Measurements from ENCODE around the gene GP1BA. TPM values are rescaled to one million over a fixed set of nuclear protein-coding genes. Genes with fewer than 3 reads are reported as not detected.

Gene GP1BA
- polyA plus RNA-seq, 5 donors, result 2.4 to 3.5 (median 2.9) TPM

DNA sequence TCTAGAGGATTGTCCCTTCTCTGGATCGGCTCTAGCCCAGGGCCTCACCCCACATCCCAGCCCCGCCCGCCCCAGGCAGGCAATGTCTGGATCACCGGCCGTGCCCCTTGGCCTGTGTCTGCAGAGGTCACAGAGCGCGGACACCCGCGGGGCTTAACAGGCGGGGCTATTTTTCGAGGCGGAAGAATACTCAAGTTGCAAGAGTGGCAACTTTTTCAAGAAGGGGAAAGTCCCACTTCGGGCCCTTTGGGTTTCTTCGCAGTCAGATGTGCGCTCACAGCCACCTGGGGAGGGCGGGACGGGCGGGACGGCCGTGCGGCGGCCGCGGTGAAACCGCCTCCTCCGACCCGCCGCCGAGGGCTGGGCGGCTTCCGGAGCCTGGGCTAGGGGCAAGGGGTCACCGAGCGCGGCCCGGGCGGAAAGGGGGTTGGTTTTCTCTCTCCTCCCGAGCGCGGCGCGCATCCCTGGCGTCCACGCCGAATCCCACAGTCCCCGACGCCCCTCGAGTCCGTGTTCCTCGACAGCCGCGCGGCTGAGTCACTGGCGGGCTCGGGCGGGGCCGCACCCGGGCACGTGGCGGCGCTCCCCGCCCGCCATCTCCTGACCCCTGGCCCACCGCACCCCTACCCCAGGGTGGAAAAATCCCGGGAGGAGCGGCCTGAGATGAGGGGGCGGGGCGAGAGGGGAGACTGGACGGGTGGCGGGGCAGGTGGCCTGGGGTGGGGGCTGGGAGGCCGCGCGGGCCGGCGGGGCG is 17.4 kb downstream of the GP1BA start:
- DNase-seq, result peak; percentile 46 to 65

- DNase-seq, result peak; percentile 33 to 45
Measured at GRCh38 chr17:4950075-4950745, 18.1 kb downstream of the GP1BA start.

- DNase-seq, result no peak
Measured at GRCh38 chr17:4950746-4951204, 18.7 kb downstream of the GP1BA start, which contains the start of gene ENO3. Gene ENO3 (plus strand): TSS chr17:4951119. CDS start chr17:4951830, 711 bp downstream.

DNA sequence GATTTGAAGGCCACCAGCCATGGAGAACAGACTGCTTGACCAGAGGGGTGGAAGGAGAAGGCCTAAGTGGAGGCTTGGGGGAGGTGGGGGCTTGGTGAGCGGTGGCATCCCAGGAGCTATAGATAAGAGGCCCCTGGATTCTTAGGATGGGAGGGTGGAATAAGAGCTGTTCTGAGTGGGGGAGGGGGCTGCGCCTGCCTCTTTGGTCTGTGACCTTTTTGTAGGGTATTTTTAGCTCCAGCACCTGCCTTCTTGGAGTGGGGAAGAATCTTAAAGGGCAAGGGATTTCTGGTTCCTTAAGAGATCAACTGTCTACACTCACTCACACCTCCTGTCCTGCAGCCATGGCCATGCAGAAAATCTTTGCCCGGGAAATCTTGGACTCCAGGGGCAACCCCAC is 19.4 kb downstream of the GP1BA start:
- no peak for DNase-seq

DNA sequence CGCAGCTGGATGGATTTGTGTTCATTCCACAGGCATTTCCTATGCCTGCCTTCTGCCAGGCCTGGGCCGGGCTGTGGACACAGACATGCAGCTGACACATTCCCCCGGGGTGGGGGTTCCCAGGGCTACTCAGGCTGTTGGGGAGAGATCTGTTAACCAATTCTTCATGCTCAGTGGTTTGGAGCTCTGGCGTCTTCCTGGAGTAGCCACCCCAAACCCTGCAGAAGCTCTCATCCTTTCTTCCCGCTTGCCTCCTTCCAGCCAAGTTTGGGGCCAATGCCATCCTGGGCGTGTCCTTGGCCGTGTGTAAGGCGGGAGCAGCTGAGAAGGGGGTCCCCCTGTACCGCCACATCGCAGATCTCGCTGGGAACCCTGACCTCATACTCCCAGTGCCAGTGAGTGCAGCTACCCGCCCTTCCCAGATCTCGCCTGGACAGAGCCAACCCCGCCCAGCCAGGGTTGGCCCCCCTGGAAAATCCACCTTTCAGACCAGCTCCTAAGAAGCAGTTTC is 21.4 kb downstream of the GP1BA start:
- no peak for DNase-seq

GRCh38 chr17:4955091-4955490 is 23.0 kb downstream of the GP1BA start:
- no peak for DNase-seq

- no peak for DNase-seq
Measured at GRCh38 chr17:4956493-4957061, 24.5 kb downstream of the GP1BA start.

GRCh38 chr17:4958102-4958501 is 26.0 kb downstream of the GP1BA start:
- no peak for DNase-seq

DNA sequence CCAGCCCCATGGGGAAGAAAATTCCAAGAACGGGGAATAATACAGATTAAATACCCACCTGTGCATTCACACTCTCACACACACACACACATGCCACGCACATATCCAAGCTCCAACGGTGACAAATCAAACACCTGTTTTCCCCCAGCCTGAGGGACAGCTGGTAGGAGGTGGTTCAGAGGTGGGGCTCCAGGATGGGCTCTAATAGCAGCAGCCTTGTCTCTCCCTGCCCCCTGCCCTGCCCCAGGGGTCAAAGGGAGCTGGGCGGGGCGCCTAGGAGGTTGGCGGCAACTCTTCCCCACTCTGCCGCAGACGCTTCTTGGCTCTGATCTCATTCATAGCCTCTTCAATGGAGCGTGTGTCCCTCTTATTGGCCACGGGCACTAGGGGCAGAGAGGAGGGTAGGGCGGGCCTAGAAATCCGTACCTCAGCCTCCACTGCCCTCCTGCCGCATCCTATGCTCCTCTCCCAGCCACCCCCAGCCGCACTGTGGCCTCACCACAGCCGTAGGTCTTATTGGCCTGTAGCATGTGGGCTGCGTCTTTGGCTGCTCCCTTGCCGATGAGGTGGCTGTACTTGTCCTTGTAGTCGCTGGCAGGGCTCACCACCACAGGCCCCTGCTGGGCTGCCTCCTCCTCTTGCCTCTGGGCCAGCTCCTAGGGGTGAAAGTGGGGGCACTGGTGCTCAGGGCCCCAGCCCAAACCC is 27.3 kb downstream of the GP1BA start:
- no peak for DNase-seq

DNA sequence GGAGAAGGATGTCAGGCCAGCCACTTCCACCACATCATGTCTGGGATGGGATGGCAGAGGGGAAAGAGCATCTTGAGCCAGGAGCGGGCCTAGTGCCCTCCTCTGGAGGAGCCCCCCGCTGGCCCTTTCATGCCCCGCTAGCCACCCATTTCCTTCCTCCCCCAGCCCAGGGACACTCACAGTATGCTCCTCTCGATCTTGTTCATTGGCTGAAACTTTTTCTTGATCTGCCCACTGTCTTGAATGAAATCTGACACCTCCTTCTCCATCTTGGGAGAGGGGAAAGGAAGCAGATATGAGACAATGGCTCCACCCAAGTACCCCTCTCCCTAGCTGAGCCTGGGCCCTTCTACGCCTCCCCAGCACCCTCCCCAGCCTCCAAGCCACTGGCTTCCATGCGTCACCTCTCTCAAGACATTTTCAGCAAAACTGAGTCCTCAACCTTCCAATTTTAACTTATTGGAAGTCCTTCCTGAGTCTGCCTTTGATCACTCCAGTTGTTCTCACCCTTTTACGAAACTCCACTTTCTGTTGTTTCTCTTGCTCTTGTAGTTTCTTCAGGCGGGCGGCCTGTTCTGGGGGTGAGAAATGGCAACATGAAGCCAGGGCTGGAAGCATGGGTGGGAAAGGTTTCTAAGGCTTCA is 28.3 kb downstream of the GP1BA start:
- no peak for DNase-seq

- no peak for DNase-seq
Measured at GRCh38 chr17:4965311-4965986, 33.4 kb downstream of the GP1BA start.

DNA sequence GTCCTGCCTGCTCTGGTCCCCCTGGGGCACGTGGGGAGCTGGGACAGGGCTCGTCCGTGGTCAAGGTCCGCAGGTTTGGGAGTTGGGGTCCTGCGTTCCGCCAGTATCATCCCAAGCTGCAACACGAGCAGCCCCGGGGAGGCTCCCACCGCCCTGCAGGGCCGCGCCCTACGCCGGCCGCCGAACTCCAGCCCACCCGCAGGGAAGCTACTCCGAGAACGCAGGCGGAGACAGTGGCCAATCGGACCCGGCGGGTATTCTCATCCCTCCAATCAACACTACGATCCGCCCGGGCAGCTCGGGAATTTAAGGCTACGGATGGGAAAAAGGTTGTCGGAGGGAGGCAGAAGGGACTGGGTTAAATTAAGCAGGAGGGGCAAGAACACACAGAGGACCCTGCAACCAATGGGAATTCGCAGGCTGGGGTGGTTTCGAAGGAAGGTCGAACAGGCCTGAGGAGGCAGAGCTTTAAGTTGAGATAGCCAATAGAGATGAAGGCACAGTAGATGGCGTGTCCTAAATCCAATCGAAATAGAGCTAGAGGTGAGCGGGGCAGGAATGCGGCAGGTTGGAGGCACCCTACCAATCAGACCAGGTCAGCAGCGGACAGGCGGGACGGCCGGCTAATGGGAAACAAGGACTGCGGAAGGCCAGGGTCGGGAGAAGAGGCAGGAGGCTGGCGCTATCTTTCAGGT is 34.9 kb downstream of the GP1BA start:
- DNase-seq, result peak; percentile 99

DNA sequence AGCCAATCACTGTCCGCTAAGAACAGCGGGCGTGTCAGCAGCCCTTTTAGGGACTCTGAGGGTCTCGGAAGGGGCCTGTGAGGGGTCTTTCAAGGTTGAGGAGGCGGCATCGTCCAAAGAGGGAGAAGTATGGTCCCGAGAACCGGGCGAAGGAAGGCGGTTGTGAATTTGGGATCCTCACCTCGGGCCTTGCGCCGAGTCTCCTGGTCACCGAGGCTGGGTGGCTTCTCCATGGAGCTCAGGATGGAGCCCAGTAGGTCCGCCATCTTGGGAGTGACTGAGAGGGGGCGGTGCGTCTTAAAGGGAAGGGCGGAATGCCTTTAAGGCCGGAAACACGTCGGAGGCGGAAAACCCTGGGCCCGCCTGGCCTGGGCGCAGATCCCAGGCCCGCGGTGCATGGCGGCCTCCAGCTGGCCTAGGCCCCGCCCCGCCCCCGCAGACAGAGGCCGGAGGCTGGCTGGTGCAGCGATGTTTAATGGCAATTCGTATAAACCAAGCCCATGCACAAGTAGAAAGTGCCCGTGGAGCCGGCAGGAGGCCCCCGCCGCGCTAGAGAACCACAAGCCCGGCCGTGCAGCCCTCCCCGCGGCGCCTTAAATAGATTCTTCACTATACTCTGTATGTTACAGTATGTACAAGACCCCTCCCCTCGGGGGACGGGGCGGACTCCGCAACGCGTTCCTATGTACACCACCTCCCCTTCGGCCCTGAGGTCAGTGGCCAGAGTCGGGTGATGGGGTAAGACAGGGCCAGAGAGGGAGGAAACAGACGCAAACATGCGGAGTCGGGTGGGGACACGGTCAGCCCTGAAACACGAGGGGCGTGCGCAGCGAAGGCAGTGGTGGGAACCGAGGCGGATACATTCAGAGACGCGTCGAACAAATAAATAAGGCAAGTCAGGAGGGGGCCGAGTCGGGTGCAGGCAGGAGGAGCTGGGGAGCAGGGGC is 35.7 kb downstream of the GP1BA start, which contains the start of gene SPAG7:
Gene SPAG7, minus strand, starts transcription at position 279 of the 947 bp plus-strand sequence. Its CDS starts 13 bp downstream, at position 266.
- peak; percentile 100 for DNase-seq

DNA sequence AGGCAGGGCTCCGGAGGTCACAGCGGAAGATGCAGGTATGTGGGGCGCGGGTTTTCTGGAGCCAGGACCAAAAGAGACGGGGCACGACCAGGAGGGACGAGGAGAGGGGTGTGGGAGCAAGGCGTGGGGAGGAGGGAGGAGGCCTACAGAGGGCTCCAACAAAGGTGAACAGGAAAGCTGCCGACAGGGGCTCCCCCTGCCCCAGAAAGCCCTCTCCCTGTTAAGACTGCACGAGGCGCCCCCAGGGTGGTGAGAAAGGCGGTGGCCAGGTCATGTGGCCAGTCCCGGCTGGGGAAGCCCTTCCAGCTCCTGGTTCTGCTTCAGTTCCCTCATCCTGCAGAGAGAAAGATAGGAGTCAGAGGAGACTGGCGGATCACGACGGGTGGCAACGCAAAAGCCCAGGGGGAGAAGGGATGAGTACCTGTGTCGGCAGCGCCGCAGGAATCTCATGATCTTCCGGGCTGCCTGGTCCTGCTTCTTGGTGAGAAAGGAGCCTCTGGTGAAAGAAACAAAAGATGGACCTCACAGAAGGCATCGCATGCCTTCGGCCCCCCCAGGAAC is 36.5 kb downstream of the GP1BA start:
- DNase-seq, result no peak

GRCh38 chr17:4969047-4969550 is 37.0 kb downstream of the GP1BA start:
- no peak for DNase-seq

GRCh38 chr17:4969551-4970173 is 37.6 kb downstream of the GP1BA start:
- no peak for DNase-seq

- no peak for DNase-seq
Measured at GRCh38 chr17:4970273-4970672, 38.2 kb downstream of the GP1BA start.

DNA sequence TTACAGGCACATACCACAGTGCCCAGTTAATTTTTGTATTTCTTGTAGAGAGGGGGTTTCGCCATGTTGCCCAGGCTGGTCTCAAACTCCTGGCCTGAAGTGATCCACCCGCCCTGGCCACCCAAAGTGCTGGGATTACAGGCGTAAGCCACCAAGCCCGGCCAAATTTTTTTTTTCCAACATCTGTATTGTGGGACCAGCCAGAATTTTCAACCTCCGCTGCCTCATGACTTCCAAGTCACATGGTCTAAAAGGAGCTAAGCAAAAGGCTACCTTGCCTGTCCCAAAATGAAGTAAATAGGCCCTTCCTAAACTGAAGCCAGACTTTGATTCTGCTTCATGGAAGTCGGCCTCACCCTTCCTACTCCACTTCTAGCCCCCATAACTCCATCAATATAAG is 39.7 kb downstream of the GP1BA start:
- DNase-seq, result no peak

Measured in right lung (tissue), 5 donors.